K562 (cell line): ENCODE data around the gene CLASP1. TPM values are rescaled to one million over a fixed set of nuclear protein-coding genes. Genes with fewer than 3 reads are reported as not detected.

Source experiments
- BRD9 ChIP-seq: fragments of 450-650 bp; IDR thresholded peaks from 2 replicates; pipeline ENCODE4 v1.6.1; 2018; ENCODE audit warnings: low read depth; ENCODE audit not compliant: partially characterized antibody
- CSDE1 ChIP-seq, 2 experiments: fragments of 450-650 bp; IDR thresholded peaks; 2 replicates each; pipeline ENCODE4 v1.6.1; 2016; ENCODE audit warnings: mild to moderate bottlenecking in 1 of 2
- HNRNPK ChIP-seq: fragments of 200-400 bp; formaldehyde crosslinking; IDR thresholded peaks from one replicate; pipeline ENCODE4 v1.6.1; 2018; ENCODE audit warnings: mild to moderate bottlenecking, low read depth, low read length; ENCODE audit not compliant: poor library complexity, severe bottlenecking
- HSF4 ChIP-seq: fragments of 250-450 bp; sonication (Bioruptor Pico); IDR thresholded peaks from 2 replicates; pipeline ENCODE4 v2.1.2; 2022; ENCODE audit warnings: mild to moderate bottlenecking, moderate library complexity, borderline replicate concordance
- L3MBTL2 ChIP-seq: fragments of 450-650 bp; IDR thresholded peaks from 2 replicates; pipeline ENCODE4 v1.6.1; 2016; ENCODE audit warnings: mild to moderate bottlenecking, moderate library complexity
- MAFG ChIP-seq: fragments of 450-650 bp; conservative IDR thresholded peaks from 2 replicates; pipeline ENCODE4 v1.6.1; 2016; ENCODE audit warnings: missing genetic modification characterization, missing compliant biosample characterization
- POU5F1 ChIP-seq: fragments of 150-350 bp; IDR thresholded peaks from 2 replicates; pipeline ENCODE4 v1.6.1; 2014; ENCODE audit warnings: borderline replicate concordance, low read length, low read depth, mild to moderate bottlenecking; ENCODE audit not compliant: partially characterized antibody
- SMARCB1 ChIP-seq: IDR thresholded peaks from 2 replicates; pipeline ENCODE4 v1.6.1; 2011; ENCODE audit warnings: improper control_type of control experiment, low read depth; ENCODE audit not compliant: insufficient read length
- TAL1 ChIP-seq: fragments of 450-650 bp; IDR thresholded peaks from 2 replicates; pipeline ENCODE4 v1.6.1; 2016; ENCODE audit warnings: mild to moderate bottlenecking
- ZFP1 ChIP-seq: fragments of 450-650 bp; formaldehyde crosslinking; IDR thresholded peaks from 2 replicates; pipeline ENCODE4 v1.4.0; 2020; ENCODE audit warnings: mild to moderate bottlenecking, mixed read lengths
- ZNF263 ChIP-seq: sonication (generic); formaldehyde crosslinking; IDR thresholded peaks from 2 replicates; pipeline ENCODE4 v1.8.0; 2022; ENCODE audit warnings: mild to moderate bottlenecking, missing genetic modification reagents, borderline replicate concordance
- polyA plus RNA-seq, 8 experiments: library from polyadenylated mRNA; depleted of rRNA in 4 of 8; stranded (reverse) in 5 of 8; unstranded in 3 of 8; fragments of >200 nt; fragmentation: Nextera tagmentation in 2 of 8; fragmentation: Illumina TruSeq in 1 of 8; extraction: Ambion mirVana in 2 of 8; extraction: Trizol in 1 of 8; gene quantifications; 2 replicates each; pipeline versions ENCODE4 v1.2.1 to v1.2.3, GENCODE V29; 2011 to 2014; ENCODE audit warnings: inconsistent platforms in 1 of 8, missing spikeins in 1 of 8
- total RNA-seq, 7 experiments: library from RNA; depleted of rRNA in 6 of 7; stranded (reverse); fragments of >200 nt in 6 of 7; fragmentation: Illumina TruSeq in 2 of 7; extraction: Trizol in 2 of 7; gene quantifications; 2 replicates each; pipeline versions ENCODE4 v1.2.1 to v1.2.3, GENCODE V29; 2011 to 2021; ENCODE audit warnings: low replicate concordance in 1 of 7
- TF ChIP-seq, protein P1 (sequence below): fragments of 450-650 bp; formaldehyde crosslinking; IDR thresholded peaks from 2 replicates; pipeline ENCODE4 v1.4.0; 2022; ENCODE audit warnings: mild to moderate bottlenecking, moderate library complexity
- TF ChIP-seq, protein P2 (sequence below): sonication (generic); formaldehyde crosslinking; IDR thresholded peaks from 2 replicates; pipeline ENCODE4 v1.8.1; 2023; ENCODE audit warnings: mild to moderate bottlenecking, missing genetic modification reagents
- TF ChIP-seq, protein P3 (sequence below): fragments of 450-650 bp; conservative IDR thresholded peaks from 2 replicates; pipeline ENCODE4 v1.6.1; 2016; ENCODE audit warnings: missing genetic modification characterization, low read depth, mild to moderate bottlenecking, missing compliant biosample characterization, moderate library complexity
- TF ChIP-seq, protein P4 (sequence below), 2 experiments: fragments of 450-650 bp in 1 of 2; sonication (generic) in 1 of 2; formaldehyde crosslinking in 1 of 2; IDR thresholded peaks; 2 replicates each; pipeline versions ENCODE4 v1.7.1 to v1.9.0; 2016 to 2022; ENCODE audit warnings: inconsistent platforms in 1 of 2, mild to moderate bottlenecking in 1 of 2, missing genetic modification reagents in 1 of 2

Gene CLASP1
- total and polyA plus RNA-seq, 9 of the 15 experiments (the other 6 are each of a cell fraction or from before 2014, with no cell fraction given), result 1.7 to 40.3 (median 20.7) TPM

DNA sequence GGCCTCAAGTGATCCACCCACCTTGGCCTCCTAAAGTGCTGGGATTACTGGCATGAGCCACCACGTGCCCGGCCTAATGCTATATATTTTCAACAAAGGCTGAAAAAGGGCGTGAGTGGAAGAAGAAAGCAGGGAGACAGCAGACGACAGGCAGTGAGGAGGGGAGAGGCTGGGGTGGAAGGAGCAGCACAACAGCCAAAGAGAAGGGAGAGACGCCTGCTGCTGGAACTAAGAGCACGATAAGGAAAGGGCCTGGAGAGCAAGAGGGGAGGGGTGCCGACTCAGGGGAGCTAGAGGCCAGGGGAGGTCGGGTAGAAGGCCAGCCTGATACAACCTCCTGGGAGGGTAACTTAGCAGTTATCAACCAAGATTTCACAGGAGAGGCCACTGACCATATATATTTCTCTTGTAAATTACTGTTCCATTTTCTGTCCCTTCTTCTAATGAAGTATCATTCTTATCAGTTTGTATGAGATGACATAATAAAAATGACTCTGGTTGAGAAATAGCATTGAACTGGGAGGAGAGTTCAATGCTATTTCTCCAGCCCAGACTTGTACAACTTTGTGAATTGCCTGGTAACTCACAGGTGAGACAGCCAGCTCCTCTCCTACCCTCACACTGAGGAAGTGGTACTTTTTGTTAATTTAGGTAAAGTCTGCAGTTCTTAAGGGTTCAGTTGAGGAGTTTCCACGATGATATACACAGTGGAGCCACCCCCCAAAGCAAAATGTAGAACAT is 124.4 kb downstream of the CLASP1 start (continued):
- no peak for TF ChIP-seq ZFP1
- TF ChIP-seq HNRNPK, result no peak
- peak; percentile 18; the same call in 1 of the 2 replicates for TF ChIP-seq TAL1
- TF ChIP-seq HSF4 (CRISPR knock-in tag), result no peak
- TF ChIP-seq, protein P1, sequence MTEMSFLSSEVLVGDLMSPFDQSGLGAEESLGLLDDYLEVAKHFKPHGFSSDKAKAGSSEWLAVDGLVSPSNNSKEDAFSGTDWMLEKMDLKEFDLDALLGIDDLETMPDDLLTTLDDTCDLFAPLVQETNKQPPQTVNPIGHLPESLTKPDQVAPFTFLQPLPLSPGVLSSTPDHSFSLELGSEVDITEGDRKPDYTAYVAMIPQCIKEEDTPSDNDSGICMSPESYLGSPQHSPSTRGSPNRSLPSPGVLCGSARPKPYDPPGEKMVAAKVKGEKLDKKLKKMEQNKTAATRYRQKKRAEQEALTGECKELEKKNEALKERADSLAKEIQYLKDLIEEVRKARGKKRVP (CRISPR knock-in tag), result no peak
- TF ChIP-seq L3MBTL2, result peak; percentile 54; the same call in 1 of the 2 replicates
- TF ChIP-seq, protein P2, sequence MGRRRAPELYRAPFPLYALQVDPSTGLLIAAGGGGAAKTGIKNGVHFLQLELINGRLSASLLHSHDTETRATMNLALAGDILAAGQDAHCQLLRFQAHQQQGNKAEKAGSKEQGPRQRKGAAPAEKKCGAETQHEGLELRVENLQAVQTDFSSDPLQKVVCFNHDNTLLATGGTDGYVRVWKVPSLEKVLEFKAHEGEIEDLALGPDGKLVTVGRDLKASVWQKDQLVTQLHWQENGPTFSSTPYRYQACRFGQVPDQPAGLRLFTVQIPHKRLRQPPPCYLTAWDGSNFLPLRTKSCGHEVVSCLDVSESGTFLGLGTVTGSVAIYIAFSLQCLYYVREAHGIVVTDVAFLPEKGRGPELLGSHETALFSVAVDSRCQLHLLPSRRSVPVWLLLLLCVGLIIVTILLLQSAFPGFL (CRISPR knock-in tag), result no peak
- no peak for TF ChIP-seq BRD9
- no peak for TF ChIP-seq SMARCB1
- TF ChIP-seq POU5F1, result no peak
- TF ChIP-seq, protein P3, sequence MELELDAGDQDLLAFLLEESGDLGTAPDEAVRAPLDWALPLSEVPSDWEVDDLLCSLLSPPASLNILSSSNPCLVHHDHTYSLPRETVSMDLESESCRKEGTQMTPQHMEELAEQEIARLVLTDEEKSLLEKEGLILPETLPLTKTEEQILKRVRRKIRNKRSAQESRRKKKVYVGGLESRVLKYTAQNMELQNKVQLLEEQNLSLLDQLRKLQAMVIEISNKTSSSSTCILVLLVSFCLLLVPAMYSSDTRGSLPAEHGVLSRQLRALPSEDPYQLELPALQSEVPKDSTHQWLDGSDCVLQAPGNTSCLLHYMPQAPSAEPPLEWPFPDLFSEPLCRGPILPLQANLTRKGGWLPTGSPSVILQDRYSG, result no peak
- no peak for TF ChIP-seq MAFG (tag)
- no peak for TF ChIP-seq ZNF263 (CRISPR knock-in tag)
- TF ChIP-seq CSDE1 (IDR thresholded peaks at IDR 0.05), result no peak
- TF ChIP-seq, protein P4, sequence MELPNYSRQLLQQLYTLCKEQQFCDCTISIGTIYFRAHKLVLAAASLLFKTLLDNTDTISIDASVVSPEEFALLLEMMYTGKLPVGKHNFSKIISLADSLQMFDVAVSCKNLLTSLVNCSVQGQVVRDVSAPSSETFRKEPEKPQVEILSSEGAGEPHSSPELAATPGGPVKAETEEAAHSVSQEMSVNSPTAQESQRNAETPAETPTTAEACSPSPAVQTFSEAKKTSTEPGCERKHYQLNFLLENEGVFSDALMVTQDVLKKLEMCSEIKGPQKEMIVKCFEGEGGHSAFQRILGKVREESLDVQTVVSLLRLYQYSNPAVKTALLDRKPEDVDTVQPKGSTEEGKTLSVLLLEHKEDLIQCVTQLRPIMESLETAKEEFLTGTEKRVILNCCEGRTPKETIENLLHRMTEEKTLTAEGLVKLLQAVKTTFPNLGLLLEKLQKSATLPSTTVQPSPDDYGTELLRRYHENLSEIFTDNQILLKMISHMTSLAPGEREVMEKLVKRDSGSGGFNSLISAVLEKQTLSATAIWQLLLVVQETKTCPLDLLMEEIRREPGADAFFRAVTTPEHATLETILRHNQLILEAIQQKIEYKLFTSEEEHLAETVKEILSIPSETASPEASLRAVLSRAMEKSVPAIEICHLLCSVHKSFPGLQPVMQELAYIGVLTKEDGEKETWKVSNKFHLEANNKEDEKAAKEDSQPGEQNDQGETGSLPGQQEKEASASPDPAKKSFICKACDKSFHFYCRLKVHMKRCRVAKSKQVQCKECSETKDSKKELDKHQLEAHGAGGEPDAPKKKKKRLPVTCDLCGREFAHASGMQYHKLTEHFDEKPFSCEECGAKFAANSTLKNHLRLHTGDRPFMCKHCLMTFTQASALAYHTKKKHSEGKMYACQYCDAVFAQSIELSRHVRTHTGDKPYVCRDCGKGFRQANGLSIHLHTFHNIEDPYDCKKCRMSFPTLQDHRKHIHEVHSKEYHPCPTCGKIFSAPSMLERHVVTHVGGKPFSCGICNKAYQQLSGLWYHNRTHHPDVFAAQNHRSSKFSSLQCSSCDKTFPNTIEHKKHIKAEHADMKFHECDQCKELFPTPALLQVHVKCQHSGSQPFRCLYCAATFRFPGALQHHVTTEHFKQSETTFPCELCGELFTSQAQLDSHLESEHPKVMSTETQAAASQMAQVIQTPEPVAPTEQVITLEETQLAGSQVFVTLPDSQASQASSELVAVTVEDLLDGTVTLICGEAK (IDR thresholded peaks at IDR 0.05), result no peak
- TF ChIP-seq, protein P4 (CRISPR knock-in tag; IDR thresholded peaks at IDR 0.05), result no peak
